ENCODE data around the gene EIF2AK2.
A peak's percentile ranks its signal among the peaks of the same experiment; 100 is the strongest.

Gene EIF2AK2

DNA sequence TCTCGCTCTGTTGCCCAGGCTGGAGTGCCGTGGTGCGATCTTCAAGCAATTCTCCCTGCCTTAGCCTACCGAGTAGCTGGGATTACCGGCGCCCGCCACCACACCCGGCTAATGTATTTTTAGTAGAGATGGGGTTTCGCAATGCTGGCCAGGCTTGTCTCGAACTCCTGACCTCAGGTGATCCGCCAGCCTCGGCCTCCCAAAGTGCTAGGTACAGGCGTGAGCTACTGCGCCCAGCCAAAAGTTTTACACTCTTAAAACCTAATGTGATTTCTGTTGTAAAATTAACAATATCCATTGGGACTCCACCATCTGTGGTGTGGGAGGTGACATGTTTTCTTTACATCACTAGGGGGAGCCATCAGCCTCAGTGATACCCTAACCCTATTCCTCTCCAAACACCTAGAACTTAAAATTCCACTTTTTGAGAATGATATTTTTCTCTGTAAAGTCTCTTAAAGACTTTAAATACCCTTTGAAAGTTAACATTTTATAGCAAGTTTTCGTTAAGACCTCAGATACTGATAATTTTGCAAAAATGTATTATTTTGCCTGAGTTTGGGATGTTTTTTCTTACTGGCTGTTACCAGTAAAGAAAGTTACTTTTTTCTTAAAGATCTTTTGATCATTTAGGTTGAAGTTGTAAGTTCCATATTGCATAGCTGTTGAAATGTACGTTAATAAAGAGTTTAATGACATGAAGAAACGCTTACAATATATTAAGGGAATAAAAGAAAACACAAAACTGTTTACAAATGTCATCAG is 11.6 kb upstream of the EIF2AK2 start:
- DNase-seq (ENCODE audit: low spot score) = no peak

DNA sequence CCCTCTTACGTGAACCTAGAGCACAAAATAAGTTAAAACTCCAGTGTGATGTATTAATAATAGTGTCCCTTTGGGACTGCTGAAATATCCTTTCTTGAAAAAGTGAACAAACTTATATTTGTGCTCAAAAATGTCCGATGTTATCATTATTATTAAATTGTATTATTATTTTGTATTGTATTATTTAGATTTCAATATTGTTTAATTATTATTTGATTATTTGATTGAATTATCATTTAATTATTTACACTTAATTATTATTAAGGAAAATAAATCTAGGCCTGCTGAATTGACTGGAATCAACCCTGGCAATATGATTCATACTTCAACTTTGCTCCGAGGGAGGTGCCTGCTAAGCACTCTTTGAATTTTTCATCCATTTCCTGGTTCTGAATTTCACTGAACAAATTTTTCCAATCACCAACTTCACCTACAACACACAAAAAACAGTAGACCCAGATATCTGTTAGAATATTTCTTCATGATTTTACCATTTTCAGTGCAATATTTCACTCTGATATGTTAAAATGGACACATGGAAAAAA is 10.9 kb upstream of the EIF2AK2 start:
- DNase-seq (ENCODE audit: low spot score) = no peak

DNA sequence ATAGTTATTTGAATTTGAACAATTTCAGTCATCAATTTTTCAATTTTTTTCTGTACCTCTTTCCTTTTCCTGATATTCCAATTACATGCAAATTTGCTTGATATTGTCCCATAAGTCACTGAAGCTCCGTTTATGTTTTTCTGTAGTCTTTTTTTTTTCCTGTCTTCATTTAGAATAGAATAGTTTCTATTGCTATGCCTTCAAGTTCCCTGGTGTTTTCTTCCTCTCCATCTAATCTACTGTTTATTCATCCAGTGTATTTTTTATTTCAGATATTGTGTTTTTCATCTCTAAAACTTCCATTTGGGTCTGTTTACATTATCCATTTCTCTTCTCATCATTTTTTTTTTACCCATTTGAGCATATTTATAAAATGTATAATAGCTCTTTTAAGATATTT is 8.0 kb upstream of the EIF2AK2 start:
- no peak for DNase-seq (ENCODE audit: low spot score)

DNA sequence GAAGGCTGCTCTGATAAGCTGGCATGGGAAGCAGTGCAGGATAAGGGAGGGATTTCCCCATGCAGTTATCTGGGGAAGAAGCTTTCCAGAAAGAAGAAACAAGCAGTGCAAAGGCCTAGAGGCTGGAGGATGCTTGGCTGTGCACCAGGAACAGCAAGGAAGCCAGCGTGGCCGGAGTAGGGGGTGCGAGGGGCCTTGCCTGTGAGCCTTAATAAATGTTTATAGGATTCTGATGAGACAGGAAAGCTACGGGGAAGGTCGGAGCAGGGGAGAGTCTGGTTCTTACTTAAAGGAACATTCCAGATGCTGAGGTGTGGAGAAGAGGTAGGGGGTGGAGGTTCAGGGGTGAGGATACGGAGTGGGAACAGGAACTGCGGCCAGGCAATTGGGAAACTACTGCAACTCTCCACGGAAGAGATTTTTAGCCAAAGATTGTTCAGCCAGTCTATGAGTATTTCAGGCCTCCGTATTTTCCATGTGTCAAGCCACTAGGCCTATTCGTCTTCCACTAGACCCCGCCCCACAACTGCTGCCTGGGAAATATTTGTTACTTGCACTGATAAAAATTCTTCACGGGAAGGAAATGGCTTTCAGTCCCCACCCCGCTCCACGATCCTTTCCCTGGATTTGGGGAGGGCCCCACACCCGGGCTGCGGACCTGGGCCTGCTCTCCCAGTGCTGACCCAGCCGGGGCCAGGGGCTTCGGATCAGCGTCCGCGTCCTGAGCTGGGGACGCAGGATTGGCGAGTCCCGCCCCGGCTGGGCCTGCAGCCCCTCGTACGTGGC is 516 bp downstream of the EIF2AK2 start:
- peak; percentile 84 for DNase-seq (ENCODE audit: low spot score)

DNA sequence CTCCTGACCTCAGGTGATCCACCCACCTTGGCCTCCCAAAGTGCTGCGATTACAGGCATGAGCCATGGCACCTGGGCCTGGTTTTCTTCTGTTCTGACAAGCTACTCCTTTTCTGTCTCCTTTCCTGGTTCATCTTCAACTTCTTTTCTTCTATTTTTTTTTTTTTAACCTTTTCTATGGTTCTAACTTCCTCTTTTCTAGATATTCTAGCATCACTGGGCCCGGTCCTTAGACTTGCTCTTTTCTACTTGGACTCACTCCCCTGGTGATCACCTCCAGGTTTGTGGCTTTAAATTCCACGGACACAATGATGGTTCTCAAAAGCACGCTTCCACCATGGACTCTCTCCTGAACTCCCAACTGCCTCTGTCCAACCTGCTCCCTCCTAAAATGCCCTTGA is 2.0 kb downstream of the EIF2AK2 start:
- no peak for DNase-seq (ENCODE audit: low spot score)

DNA sequence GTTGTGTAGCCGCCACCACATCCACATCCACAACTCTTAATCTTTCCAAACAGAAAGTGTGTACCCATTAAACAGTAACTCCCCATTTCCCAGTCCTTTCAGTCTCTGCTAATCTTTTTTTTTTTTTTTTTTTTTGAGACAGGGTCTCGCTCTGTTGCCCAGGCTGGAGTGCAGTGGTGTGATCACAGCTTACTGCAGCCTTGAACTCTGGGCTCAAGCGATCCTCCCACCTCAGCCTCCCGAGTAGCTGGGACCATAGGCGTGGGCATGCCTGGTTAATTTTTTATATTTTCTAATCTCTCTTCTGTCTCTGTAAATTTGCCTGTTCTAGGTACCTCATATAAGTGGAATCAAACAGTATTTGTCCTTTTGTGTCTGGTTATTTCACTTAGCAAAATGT is 3.6 kb downstream of the EIF2AK2 start:
- no peak for DNase-seq (ENCODE audit: low spot score)

DNA sequence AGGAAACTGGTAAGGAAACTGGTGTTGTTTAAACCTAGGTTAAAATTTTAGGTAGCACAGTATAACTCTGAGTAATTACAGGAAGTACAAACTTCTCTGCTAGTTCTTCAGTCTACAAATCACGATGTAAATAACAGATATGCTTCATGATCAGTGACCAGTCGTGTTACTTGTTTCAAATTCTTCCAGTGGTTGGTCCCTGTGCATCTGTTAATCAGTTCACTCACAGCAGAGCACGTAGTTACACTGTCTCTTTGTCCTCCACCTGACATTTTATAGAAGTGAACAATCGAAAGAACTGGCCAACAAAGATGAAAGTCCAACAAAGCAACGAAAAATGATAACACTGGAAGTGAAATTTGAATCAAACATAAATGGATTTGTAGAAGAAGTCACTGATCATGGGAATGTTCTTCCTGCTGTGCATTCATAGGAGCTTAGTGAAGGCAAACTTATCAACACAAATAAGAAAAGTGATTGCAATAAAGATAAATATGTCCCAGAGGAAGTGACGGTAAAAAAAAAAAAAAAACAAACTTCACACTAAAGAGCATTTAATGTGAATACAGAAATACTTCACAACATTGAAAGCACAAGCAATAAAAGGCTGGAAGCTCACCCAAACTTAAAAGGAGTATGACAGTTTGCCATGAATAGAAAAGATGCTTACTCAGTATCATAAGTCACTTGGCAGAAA is 7.0 kb downstream of the EIF2AK2 start:
- DNase-seq (ENCODE audit: low spot score) = no peak

DNA sequence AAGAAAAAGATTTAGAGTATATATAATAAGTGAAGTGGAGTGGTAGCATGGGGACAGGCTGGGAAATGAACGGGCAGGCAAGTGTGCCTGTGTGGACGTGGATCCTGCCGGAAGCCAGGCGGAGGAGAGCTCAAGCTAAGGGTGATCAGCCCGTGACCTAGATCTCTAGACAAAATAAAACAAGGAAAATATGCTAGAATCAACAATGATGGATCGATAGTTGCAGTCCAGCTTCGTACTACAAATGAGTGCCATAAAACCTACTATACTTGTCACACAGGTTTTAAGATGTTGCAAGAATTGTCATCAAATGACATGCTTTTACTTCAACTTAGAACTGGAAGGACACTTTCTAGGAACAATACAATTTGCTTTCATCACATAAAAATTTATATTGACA is 8.5 kb downstream of the EIF2AK2 start:
- no peak for DNase-seq (ENCODE audit: low spot score)

DNA sequence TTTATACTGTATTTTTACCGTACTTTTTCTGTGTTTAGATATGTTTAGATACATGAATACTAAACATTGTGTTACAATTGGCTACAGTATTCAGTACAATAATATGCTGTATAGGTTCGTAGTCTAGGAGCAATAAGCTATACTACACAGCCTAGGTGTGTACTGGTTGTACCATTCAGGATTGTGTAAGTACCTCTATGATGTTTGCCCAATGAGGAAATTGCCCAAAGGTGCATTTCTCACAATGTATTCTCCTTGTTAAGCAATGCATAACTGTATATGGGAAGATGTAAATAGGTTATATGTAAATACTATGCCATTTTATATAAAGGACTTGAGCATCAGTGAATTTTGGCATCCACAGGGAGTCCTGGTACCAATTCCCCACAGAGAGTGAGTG is 10.7 kb downstream of the EIF2AK2 start:
- DNase-seq (ENCODE audit: low spot score) = no peak

DNA sequence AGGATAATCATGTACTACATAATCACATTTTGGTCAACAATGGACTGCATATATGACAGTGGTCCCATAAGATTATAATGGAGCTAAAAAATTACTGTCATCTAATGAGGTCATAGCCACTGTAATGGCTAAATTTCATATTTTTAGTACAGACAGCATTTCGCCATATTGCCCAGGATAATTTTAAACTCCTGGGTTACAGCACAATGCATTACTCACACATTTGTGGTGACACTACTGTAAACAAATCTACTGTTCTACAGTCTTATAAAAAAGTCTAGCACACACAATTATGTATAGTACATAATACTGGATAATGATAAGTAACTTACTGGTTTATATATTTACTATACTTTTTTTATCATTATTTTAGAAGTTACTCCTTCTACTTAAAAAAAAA is 12.8 kb downstream of the EIF2AK2 start:
- no peak for DNase-seq (ENCODE audit: low spot score)

DNA sequence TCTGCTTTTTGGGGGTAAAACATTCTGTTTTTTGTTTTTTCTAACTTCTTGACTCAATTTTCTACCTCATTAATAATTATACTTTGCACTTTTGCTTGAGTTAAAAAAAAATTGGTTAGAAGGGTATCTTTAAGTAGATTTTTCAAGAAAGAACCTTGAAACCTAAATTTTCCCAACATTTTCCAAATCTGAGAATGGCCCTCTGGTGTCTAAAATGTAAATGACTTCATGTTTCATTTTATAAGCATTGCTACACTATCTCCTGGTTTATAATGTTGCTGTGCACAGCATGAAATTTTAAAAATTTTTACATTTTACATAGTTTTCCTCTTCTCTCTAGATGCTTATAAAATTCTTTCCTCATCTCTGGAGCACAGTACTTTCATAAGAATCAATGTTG is 14.2 kb downstream of the EIF2AK2 start:
- DNase-seq (ENCODE audit: low spot score) = no peak

DNA sequence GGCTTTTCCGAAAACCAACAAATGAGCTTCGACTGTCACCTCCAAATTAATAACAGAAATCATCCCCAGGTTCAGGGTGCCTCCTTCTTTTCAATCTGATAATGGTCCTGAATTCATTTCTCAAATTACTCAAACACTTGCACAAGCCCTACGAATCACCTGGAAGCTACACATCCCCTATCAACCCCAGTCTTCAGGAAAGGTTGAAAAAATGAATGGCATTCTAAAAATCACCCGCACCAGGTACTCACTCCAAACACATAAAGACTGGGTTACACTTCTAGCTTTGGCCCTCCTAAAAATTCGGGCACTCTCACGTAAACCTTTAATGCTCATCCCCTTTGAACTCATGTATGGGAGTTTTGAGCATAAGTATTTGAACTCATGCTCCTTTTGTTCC is 23.9 kb downstream of the EIF2AK2 start:
- no peak for DNase-seq (ENCODE audit: low spot score)

DNA sequence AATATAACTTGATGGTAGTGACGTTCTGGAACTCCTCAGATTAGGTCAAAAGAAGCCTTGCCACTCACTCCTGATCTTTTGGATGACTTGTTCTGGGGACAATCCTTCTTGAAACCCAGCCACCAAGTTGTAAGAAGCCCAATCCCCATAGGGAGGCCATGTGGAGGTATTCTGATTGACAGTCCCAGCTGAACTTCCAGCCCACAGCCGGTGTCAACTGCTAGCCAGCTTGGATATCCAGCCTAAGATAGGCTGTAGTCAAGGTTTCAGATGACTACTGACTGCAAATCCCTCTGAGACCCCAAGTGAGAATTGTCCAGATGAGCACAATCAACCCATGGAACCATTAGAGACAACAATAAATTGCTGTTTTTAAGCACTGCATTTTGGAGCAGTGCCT is 31.4 kb downstream of the EIF2AK2 start:
- DNase-seq (ENCODE audit: low spot score) = peak; percentile 64

DNA sequence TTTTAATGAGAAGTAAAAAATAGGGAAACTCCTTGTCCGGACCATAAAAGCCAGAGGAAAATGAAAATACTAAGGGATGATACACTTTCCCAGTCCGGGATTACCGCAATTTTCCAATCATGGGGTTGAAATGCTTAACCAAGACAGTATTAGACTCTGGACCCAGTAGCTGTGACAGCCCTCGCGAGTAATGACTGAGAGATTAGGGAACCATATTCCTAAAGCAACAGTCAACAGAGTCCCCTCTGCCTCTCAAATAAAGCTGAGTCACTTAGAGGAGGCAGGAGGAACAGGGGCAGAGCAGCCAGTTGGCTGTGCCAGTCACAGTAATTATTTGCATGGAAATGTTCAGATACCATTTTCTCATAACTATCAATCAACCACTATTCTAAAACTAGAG is 37.6 kb downstream of the EIF2AK2 start:
- DNase-seq (ENCODE audit: low spot score) = no peak

DNA sequence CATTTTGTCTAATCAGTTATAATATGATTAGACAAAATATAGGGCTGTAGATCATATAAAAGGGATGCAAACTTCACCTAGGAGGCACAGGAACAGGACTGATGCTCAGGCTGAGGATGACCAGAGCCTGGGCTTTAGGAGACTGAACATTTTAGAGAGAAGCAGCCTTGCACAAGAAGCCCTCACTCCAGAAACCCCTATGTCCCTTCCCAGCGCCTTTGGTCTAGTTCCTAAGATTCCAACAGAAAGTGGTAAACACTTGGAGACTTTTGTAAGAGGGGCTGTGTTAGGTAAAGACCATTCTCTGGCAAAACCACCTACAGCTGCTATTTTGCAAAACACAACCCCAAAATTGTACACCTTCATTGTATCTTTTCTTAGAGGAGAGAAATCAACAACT is 39.2 kb downstream of the EIF2AK2 start:
- no peak for DNase-seq (ENCODE audit: low spot score)

DNA sequence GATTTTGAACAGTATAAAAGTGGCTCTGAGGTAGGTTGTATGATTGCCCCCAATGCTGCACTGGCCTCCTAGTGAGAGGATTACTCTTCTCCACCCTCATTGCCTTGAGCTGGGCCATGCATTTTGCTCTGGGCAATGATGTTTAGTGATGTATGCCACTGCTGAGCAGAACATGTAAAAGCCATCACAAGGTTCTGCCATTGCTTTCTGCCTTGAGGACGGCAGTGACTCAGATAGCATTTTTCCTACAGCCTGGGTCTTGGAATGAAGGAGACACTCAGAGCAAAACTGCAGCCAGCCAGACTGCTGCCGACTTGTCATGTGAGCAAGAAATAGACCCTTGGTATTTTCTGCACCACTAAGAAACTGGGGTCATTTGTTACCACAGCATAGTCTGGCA is 44.8 kb downstream of the EIF2AK2 start:
- no peak for DNase-seq (ENCODE audit: low spot score)

DNA sequence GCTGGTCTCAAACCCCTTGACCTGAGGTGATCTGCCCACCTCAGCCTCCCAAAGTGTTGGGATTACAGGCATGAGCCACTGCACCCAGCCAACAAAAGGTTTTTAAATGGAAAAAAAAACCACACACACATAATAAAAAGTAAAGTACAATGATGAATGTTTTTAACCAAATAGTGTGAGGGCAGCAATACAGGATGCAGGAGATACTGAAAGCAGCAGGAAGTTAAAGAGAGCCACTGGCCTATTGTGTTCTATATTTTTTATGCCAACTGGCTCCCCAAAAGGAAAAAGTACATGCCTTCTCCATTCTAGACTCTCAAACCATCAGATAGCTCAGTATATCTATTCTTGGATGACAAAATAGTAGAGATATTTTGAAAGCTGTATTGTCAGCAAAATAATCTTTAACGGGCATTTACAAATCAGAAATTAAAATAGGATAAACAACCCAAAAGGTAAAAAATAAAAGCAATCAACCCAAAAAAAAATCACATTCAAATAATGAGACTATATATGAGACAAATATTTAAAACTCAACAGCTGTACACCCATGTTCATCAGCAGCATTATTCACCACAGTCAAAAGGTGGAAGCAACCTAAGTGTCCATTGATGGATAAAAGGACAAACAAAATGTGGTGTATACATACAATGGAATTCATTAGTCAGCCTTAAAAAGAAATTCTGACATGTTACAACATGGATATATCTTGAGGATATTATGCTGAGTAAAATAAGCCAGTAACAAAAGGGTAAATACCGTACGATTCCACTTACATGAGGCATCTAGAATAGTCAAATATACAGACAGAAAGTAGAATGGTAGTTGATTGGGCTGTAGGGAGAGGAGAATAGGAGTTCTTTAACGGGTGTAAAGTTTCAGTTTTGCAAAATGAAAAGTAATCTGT is 46.2 kb downstream of the EIF2AK2 start:
- DNase-seq (ENCODE audit: low spot score) = no peak

DNA sequence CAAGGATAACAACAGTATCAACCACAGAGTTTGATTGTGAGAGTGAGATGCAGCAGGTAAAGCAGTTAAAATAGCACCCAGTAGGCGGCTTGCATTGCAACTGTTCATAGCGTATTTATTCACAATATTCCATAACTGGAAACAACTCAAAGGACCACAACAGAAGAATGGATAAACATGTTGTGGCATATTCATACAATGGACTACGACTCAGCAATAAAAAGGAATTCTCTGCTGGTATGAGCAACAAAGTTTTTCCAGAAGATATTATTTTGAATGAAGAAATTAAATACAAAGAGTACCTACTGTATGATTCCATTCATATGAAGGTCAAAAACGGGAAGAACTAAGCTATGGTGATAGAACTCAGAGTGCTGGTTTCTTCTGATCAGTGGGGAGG is 47.3 kb downstream of the EIF2AK2 start:
- no peak for DNase-seq (ENCODE audit: low spot score)

DNA sequence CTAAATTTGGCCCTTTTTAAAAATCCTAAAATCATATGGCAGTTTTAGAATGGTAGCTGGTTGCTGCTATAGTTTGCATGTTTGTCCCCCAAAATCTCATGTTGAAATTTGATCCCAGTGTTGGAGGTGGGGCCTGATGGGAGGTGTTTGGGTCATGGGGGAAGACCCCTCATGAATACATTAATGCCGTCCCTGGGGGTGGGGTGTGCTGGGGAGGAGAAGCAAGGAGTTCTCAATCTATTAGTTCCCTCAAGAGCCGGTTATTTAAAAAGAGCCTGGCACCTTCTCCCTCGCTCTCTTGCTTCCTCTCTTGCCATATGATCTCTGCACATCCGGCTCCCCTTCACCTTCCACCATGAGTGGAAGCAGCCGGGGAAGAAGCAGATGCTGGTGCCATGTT is 51.6 kb downstream of the EIF2AK2 start:
- no peak for DNase-seq (ENCODE audit: low spot score)

DNA sequence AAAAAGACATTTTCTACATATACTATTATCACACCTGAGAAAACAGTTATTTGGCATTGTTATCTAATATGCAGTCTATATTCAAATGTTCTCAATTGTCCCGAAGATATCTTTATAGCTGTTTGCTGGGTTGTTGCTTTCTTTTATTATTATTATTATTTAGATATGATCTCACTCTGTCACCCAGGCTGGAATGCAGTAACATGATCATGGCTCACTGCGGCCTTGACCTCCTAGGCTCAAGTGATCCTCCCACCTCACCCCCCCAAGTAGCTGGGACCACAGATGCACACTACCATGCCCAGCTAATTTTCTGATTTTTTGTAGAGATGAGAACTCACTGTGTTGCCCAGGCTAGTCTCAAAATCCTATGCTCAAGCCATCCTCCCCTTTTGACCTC is 52.6 kb downstream of the EIF2AK2 start:
- DNase-seq (ENCODE audit: low spot score) = no peak

DNA sequence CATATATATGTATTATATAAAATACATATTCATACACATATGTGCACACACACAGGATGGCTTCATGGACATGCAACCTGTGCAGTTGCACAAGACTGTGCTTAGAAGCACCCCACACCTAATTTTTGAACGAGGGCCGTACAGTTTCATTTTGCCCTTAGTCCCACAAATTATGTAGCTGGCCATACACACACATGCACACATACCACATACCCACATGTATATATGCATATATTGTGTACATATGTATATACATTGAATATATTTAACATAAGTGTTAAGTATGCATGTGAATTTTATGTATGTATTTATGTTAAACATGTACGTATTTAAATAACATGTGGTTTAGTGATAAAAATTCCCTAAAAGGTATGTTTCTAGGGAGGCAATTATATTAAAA is 54.2 kb downstream of the EIF2AK2 start:
- DNase-seq (ENCODE audit: low spot score) = no peak

DNA sequence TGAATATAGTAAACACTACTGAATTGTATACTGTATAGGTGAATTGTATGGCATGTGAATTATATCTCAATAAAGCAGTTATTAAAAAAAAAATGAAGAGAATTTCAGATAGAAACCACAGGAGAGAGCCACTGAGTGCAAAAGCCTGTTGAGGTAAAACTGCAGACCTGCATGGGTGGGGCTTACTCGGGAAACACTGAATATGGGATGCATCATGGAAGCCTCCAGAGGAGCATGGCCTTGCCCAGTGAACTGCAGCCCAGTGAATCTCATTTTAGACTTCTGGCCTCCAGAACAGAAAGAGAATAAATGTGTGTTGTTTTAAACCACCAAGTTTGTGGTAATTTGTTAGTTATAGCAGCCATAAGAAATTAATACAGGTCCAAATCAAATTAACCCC is 56.7 kb downstream of the EIF2AK2 start:
- no peak for DNase-seq (ENCODE audit: low spot score)

All from left forelimb (tissue), 1 donor.